BJ (cell line): Measurements from ENCODE around the gene RRM1. TPM values are rescaled to one million over a fixed set of nuclear protein-coding genes. Genes with fewer than 3 reads are reported as not detected.
"Not testable (repeated sequence)": the region's sequence is repeated elsewhere in the genome, so short reads cannot be mapped to it uniquely, and the experiment has no call there.

Experiments
- CTCF ChIA-PET: fragments of 350-600 bp; formaldehyde crosslinking; extraction: SDS; loops from one replicate; lab custom pipeline; 2021; ENCODE audit warnings: antibody characterized with exemption, inconsistent platforms; lab: Yijun Ruan, JAX
- POLR2A ChIA-PET: fragments of 300-600 bp; sonication (Branson Sonifier 250); formaldehyde crosslinking; extraction: SDS; loops from one replicate; lab custom pipeline; 2021; ENCODE audit warnings: antibody characterized with exemption; lab: Charles Lee
- DNase-seq: peaks from one replicate; pipeline ENCODE4 v3.0.0-alpha.2; 2011; ENCODE audit warnings: low read depth
- H3K27me3 ChIP-seq: 2 replicates; pipeline ENCODE4 v1.6.0; 2011; ENCODE audit warnings: low read length; ENCODE audit not compliant: control insufficient read depth, insufficient read depth
- H3K36me3 ChIP-seq: 2 replicates; pipeline ENCODE4 v1.5.1; 2011; ENCODE audit warnings: low read length; ENCODE audit not compliant: control insufficient read depth, insufficient read depth
- H3K4me3 ChIP-seq: 2 replicates; pipeline ENCODE4 v1.5.1; 2011; ENCODE audit warnings: low read depth, mild to moderate bottlenecking, control low read depth, low read length
- CTCF ChIP-seq: IDR thresholded peaks from 2 replicates; pipeline ENCODE4 v1.5.1; 2011; ENCODE audit warnings: low read depth, mild to moderate bottlenecking, control low read depth, inconsistent platforms, low read length, moderate library complexity; ENCODE audit not compliant: insufficient read depth
- polyA plus RNA-seq: library from polyadenylated mRNA; depleted of rRNA; stranded (reverse); fragments of >200 nt; gene quantifications from 2 replicates; pipeline ENCODE4 v1.2.3, GENCODE V29; 2011

RRM1 gene
- polyA plus RNA-seq, 1 experiment: 68.9 TPM

- TF ChIP-seq CTCF: no peak
- no peaks in the 10 kb centered on the region for H3K27me3 ChIP-seq
- ChIA-PET CTCF (no interaction called here), POLR2A (no interaction called here)
- no peak overlapping the region for H3K4me3 ChIP-seq
- DNase-seq: no peak
- H3K36me3 ChIP-seq: no peaks in the 10 kb centered on the region
These were observed 44.5 kb upstream of the RRM1 start for GRCh38 chr11:4050138-4050537.

GRCh38 chr11:4053200-4053599 is 41.4 kb upstream of the RRM1 start:
- H3K27me3 ChIP-seq, DNase-seq, CTCF ChIA-PET, H3K4me3 ChIP-seq, POLR2A ChIA-PET, H3K36me3 ChIP-seq: not testable (repeated sequence)

GRCh38 chr11:4054643-4055042 is 40.0 kb upstream of the RRM1 start:
- ChIA-PET CTCF (interaction anchor here (1.7 kb wide), 1 partner anchor 200 kb away, joined by 7 read pairs; the partner anchor contains the start of gene STIM1), POLR2A (no interaction called here)
- peaks cover 2% of the 10 kb centered on the region; the same call in 1 of the 2 replicates for H3K36me3 ChIP-seq
- no peak overlapping the region for H3K4me3 ChIP-seq
- no peaks in the 10 kb centered on the region for H3K27me3 ChIP-seq
- TF ChIP-seq CTCF: no peak
- DNase-seq: no peak

GRCh38 chr11:4059424-4059823 is 35.2 kb upstream of the RRM1 start:
- CTCF ChIA-PET: interaction anchor here (0.8 to 4.5 kb wide), 4 partner anchors 14 to 207 kb away, joined by 3 to 22 read pairs (median 4); partner anchors contain the start of gene STIM1
- no peaks in the 10 kb centered on the region for H3K27me3 ChIP-seq
- no peak for DNase-seq
- no peak overlapping the region for H3K4me3 ChIP-seq
- POLR2A ChIA-PET: no interaction called here
- no peak for TF ChIP-seq CTCF
- peaks cover 2% of the 10 kb centered on the region; the same call in 1 of the 2 replicates for H3K36me3 ChIP-seq

GRCh38 chr11:4060182-4060923 is 34.2 kb upstream of the RRM1 start:
- Histone ChIP-seq H3K36me3 (peaks cover 2% of the 10 kb centered on the region; the same call in 1 of the 2 replicates), H3K4me3 (no peak overlapping the region), H3K27me3 (no peaks in the 10 kb centered on the region)
- no peak for DNase-seq
- CTCF ChIA-PET: interaction anchor here (1.7 to 4.5 kb wide), 2 partner anchors 13 to 206 kb away, joined by 5 to 22 read pairs; partner anchors contain the start of gene STIM1
- no peak for TF ChIP-seq CTCF
- POLR2A ChIA-PET: no interaction called here
